ENCODE measurements around the gene WDR46. TPM values are rescaled to one million over a fixed set of nuclear protein-coding genes. Genes with fewer than 3 reads are reported as not detected.

The WDR46 gene
- total and polyA plus RNA-seq, 2 of the 13 experiments (the other 11 are each of a cell fraction or from before 2014, with no cell fraction given): 47.4 to 105 TPM

- no peak for TF ChIP-seq HMGXB3 (CRISPR knock-in tag; IDR thresholded peaks at IDR 0.05; ENCODE audit: borderline replicate concordance)
- peak; percentile 11 for TF ChIP-seq JARID2 (CRISPR knock-in tag; IDR thresholded peaks at IDR 0.05; ENCODE audit: insufficient replicate concordance)
- TF ChIP-seq ELF1 (CRISPR knock-in tag; IDR thresholded peaks at IDR 0.05): no peak; the same call in none of the 2 replicates
- no peak; the same call in 1 of the 2 replicates for TF ChIP-seq ZNF710 (CRISPR knock-in tag; IDR thresholded peaks at IDR 0.05; ENCODE audit: borderline replicate concordance)
- TF ChIP-seq KAT8 (CRISPR knock-in tag; IDR thresholded peaks at IDR 0.05): peak; percentile 19; the same call in 1 of the 2 replicates
- TF ChIP-seq KDM6A (CRISPR knock-in tag; IDR thresholded peaks at IDR 0.05; ENCODE audit: low read depth): no peak; the same call in 1 of the 2 replicates
- TF ChIP-seq ZNF460 (CRISPR knock-in tag; IDR thresholded peaks at IDR 0.05; ENCODE audit: borderline replicate concordance): peak; percentile 92
- TF ChIP-seq ZNF629 (CRISPR knock-in tag; conservative IDR thresholded peaks at IDR 0.05): no peak
- TF ChIP-seq ZNF646 (CRISPR knock-in tag; IDR thresholded peaks at IDR 0.05): no peak
Observed at GRCh38 chr6:33317669-33318425, 28.8 kb upstream of the WDR46 start, which contains the start of gene ZBTB22 (continued).
